ENCODE data around the gene ERMP1. TPM values are rescaled to one million over a fixed set of nuclear protein-coding genes. Genes with fewer than 3 reads are reported as not detected.

The ERMP1 gene
- total RNA-seq, 1 experiment from 2014 or later, result 34.7 TPM

DNA sequence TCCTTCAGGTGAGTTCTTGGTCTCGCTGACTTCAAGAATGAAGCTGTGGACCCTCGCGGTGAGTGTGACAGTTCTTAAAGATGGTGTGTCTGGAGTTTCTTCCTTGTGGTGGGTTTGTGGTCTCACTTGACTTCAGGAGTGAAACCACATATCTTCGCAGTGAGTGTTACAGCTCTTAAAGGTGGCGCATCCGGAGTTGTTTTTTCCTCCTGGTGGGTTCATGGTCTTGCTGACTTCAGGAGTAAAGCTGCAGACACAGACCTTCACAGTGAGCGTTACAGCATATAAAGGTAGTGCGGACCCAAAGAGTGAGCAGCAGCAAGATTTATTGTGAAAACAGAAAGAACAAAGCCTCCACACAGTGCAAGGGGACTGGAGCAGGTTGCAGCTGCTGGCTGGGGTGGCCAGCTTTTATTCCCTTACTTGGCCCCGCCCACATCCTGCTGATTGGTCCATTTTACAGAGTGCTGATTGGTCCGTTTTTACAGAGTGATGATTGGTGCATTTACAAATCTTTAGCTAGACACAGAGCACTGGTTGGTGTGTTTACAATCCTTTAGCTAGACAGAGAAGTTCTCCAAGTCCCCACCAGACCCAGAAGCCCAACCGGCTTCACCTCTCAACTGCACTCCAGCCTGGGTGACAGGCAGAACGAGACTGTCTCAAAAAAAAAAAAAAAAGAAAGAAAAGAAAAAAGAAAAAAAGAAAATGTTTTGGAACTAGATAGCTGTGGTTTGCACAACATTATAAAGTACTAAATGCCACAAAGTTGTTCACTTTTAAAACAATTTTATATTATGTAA, 9.1 kb upstream of the ERMP1 start:
- no peak overlapping the region for H3K27ac Mint-ChIP-seq (ENCODE audit: unreplicated experiment)

DNA sequence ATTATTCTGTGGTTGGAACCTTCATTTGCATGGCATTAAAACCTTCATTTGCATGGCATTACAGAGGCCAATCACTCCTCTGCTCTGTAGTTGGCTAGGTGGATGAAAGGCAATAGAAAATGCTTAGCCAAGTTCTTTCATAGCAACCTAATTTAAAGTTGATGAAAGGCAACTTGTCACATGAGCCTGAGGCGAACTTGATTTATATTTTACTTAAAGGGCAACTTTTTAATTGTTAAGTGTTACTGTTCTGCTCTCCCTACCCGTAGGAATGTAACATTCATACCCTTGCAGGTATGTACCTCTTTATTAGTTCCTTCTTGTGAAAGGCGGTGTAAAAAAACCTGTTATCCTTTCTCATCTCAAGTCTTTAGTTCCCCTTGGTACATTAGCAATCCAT, 7.9 kb upstream of the ERMP1 start:
- peaks cover 22% of the 10 kb centered on the region for H3K4me1 Mint-ChIP-seq (ENCODE audit: low read depth, unreplicated experiment)
- H3K27me3 Mint-ChIP-seq (ENCODE audit: insufficient read depth, unreplicated experiment), result no peaks in the 10 kb centered on the region
- no peaks in the 10 kb centered on the region for H3K27me3 ChIP-seq (replicated peaks; ENCODE audit: control insufficient read depth, insufficient read depth, low read length)
- intact Hi-C loops (cut with micrococcal nuclease; ENCODE audit: unreplicated experiment), result no loop called here
- POLR2A ChIA-PET, result no interaction called here
- H3K9me3 ChIP-seq, result no peaks in the 10 kb centered on the region
- DNase-seq, result no peak
- no peaks in the 10 kb centered on the region for H3K9me3 Mint-ChIP-seq (ENCODE audit: unreplicated experiment)
- TF ChIP-seq, protein P1, sequence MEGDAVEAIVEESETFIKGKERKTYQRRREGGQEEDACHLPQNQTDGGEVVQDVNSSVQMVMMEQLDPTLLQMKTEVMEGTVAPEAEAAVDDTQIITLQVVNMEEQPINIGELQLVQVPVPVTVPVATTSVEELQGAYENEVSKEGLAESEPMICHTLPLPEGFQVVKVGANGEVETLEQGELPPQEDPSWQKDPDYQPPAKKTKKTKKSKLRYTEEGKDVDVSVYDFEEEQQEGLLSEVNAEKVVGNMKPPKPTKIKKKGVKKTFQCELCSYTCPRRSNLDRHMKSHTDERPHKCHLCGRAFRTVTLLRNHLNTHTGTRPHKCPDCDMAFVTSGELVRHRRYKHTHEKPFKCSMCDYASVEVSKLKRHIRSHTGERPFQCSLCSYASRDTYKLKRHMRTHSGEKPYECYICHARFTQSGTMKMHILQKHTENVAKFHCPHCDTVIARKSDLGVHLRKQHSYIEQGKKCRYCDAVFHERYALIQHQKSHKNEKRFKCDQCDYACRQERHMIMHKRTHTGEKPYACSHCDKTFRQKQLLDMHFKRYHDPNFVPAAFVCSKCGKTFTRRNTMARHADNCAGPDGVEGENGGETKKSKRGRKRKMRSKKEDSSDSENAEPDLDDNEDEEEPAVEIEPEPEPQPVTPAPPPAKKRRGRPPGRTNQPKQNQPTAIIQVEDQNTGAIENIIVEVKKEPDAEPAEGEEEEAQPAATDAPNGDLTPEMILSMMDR (IDR thresholded peaks at IDR 0.05; ENCODE audit: insufficient read depth in 1 of 2, low read depth in 1 of 2, low read length in 1 of 2, severe bottlenecking in 1 of 2, unreplicated experiment in 1 of 2), result no peak
- H3K36me3 ChIP-seq (ENCODE audit: control insufficient read depth, insufficient read depth, low read length), result no peaks in the 10 kb centered on the region
- H3K4me3 ChIP-seq (ENCODE audit: low read depth, low read length), result no peak overlapping the region
- H3K4me1 ChIP-seq, result peaks cover 34% of the 10 kb centered on the region
- H3K36me3 Mint-ChIP-seq (ENCODE audit: insufficient read depth, unreplicated experiment), result peaks cover 14% of the 10 kb centered on the region
- no peak overlapping the region for H3K4me3 Mint-ChIP-seq (ENCODE audit: unreplicated experiment)
- H3K27ac Mint-ChIP-seq (ENCODE audit: unreplicated experiment), result no peak overlapping the region
- BruUV-seq (replicated peaks), result no TSS peak
- CTCF ChIA-PET, result no interaction called here

More for the DNA sequence above, 9.1 kb upstream of the ERMP1 start:
- H3K27me3 Mint-ChIP-seq (ENCODE audit: insufficient read depth, unreplicated experiment), result no peaks in the 10 kb centered on the region
- no TSS peak for BruUV-seq (replicated peaks)
- Histone ChIP-seq H3K4me1 (peaks cover 34% of the 10 kb centered on the region), H3K36me3 (ENCODE audit: control insufficient read depth, insufficient read depth, low read length) (no peaks in the 10 kb centered on the region), H3K9me3 (no peaks in the 10 kb centered on the region), H3K4me3 (ENCODE audit: low read depth, low read length) (no peak overlapping the region), H3K27me3 (replicated peaks; ENCODE audit: control insufficient read depth, insufficient read depth, low read length) (no peaks in the 10 kb centered on the region)
- H3K4me1 Mint-ChIP-seq (ENCODE audit: low read depth, unreplicated experiment), result peaks cover 22% of the 10 kb centered on the region
- TF ChIP-seq, protein P1 (IDR thresholded peaks at IDR 0.05; ENCODE audit: insufficient read depth in 1 of 2, low read depth in 1 of 2, low read length in 1 of 2, severe bottlenecking in 1 of 2, unreplicated experiment in 1 of 2), result no peak
- H3K4me3 Mint-ChIP-seq (ENCODE audit: unreplicated experiment), result no peak overlapping the region
- peaks cover 8% of the 10 kb centered on the region for H3K36me3 Mint-ChIP-seq (ENCODE audit: insufficient read depth, unreplicated experiment)
- POLR2A ChIA-PET, result no interaction called here
- intact Hi-C loops (cut with micrococcal nuclease; ENCODE audit: unreplicated experiment), result no loop called here
- DNase-seq, result no peak
- CTCF ChIA-PET, result interaction anchor here (0.7 kb wide), 1 partner anchor 211 kb away, joined by 3 read pairs; no protein-coding TSS in a partner anchor
- no peaks in the 10 kb centered on the region for H3K9me3 Mint-ChIP-seq (ENCODE audit: unreplicated experiment)

DNA sequence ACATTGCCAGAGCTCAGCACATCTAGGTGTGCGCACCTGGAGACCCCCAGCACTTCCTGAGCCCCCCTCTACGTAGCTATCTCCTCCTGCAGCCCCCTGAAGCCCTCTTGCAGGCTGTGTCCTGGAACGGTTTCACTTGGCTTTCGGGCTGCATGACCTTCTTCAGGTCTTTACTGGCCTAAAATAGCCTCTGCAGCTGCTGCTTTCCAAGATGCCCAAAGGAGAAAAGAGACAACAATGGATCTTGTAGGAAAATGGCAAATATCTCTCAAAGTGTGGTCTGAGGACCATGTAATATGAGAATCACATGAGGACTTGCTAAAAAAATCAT, 6.6 kb upstream of the ERMP1 start:
- H3K9me3 Mint-ChIP-seq (ENCODE audit: unreplicated experiment), result no peaks in the 10 kb centered on the region
- no peaks in the 10 kb centered on the region for H3K27me3 Mint-ChIP-seq (ENCODE audit: insufficient read depth, unreplicated experiment)
- DNase-seq, result no peak
- H3K9me3 ChIP-seq, result no peaks in the 10 kb centered on the region
- peaks cover 34% of the 10 kb centered on the region for H3K4me1 ChIP-seq
- H3K27ac Mint-ChIP-seq (ENCODE audit: unreplicated experiment), result peak overlapping the region; percentile 86
- ChIA-PET POLR2A (no interaction called here), CTCF (no interaction called here)
- no peaks in the 10 kb centered on the region for H3K36me3 ChIP-seq (ENCODE audit: control insufficient read depth, insufficient read depth, low read length)
- peaks cover 24% of the 10 kb centered on the region for H3K4me1 Mint-ChIP-seq (ENCODE audit: low read depth, unreplicated experiment)
- H3K4me3 Mint-ChIP-seq (ENCODE audit: unreplicated experiment), result no peak overlapping the region
- H3K36me3 Mint-ChIP-seq (ENCODE audit: insufficient read depth, unreplicated experiment), result peaks cover 14% of the 10 kb centered on the region
- no peak overlapping the region for H3K4me3 ChIP-seq (ENCODE audit: low read depth, low read length)
- no peaks in the 10 kb centered on the region for H3K27me3 ChIP-seq (replicated peaks; ENCODE audit: control insufficient read depth, insufficient read depth, low read length)
- no TSS peak for BruUV-seq (replicated peaks)
- TF ChIP-seq, protein P1 (IDR thresholded peaks at IDR 0.05; ENCODE audit: insufficient read depth in 1 of 2, low read depth in 1 of 2, low read length in 1 of 2, severe bottlenecking in 1 of 2, unreplicated experiment in 1 of 2), result no peak
- intact Hi-C loops (cut with micrococcal nuclease; ENCODE audit: unreplicated experiment), result no loop called here

Measured in Caco-2 (cell line).